HK-2 (cell line): Measurements from ENCODE around the gene CRISP3.
"Not testable (repeated sequence)": the region's sequence is repeated elsewhere in the genome, so short reads cannot be mapped to it uniquely, and the experiment has no call there.

Experiments
- DNase-seq: peaks from one replicate; pipeline ENCODE4 v3.0.0-alpha.2; 2018; ENCODE audit not compliant: unreplicated experiment

Gene CRISP3, protein sequence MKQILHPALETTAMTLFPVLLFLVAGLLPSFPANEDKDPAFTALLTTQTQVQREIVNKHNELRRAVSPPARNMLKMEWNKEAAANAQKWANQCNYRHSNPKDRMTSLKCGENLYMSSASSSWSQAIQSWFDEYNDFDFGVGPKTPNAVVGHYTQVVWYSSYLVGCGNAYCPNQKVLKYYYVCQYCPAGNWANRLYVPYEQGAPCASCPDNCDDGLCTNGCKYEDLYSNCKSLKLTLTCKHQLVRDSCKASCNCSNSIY

DNA sequence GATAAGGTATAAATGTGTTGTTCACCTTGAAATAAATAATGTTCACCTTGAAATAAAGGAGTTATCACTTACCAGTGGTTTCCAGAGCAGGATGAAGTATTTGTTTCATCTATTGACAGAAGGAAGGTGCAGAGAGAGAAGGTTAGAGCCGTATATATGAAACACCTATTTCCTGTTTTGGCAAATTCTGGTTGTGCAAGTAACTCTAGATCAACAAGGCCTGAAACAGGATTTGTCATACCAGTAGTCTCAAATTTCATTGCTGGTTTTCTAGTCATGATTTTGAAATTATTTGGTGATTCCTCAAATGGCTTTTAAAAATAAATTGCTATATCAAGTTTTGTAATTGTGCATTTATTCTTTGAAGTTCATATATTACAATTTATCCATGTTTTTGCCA lies at the start of gene CRISP3:
Gene CRISP3 (minus strand): TSS at position 130 of the 400 bp plus-strand sequence. CDS start 21 bp downstream, at position 109.
- DNase-seq, result no peak

DNA sequence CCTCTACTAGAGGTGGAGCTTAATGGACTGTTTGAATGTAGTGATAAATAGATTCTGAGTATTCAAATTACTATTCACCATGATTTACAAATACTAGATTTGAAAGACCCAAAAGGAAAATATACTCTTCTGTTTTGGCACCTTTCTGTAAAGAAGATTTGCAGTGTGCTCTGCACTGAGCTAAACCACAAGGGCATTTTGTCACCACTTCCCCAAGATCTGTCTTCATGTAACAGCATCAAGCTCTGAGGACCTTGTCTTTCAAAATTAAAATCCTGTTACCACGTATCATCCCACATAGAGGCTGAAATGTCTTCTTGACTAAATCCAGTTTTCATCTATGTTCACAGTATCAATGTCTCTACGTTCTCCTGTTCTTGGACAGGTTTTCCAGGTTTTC lies 46.2 kb upstream of the CRISP3 start:
- DNase-seq, result no peak

DNA sequence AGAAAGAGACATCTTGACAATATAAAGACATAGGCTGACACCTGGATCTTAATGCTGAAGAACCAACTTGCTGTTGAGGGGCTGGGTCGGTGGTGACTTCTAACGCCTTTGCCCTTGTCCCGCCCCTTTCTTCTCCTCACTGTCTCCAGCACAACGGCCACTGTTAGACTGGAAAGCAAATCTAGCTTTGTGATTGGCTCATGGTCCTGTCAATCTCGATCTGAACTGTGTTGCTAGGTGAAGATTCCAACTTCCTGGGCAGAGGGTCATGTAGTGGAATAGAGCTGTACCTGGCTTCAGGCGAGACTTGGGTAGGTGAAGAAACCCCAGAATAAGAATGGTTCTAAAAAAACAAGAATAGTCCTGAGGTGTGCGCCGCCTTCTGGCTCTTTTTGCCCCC lies 43.0 kb upstream of the CRISP3 start, which contains the start of gene PGK2:
Gene PGK2 (minus strand): TSS at position 110 of the 400 bp plus-strand sequence. CDS start 98 bp downstream, at position 12.
- DNase-seq, result no peak

DNA sequence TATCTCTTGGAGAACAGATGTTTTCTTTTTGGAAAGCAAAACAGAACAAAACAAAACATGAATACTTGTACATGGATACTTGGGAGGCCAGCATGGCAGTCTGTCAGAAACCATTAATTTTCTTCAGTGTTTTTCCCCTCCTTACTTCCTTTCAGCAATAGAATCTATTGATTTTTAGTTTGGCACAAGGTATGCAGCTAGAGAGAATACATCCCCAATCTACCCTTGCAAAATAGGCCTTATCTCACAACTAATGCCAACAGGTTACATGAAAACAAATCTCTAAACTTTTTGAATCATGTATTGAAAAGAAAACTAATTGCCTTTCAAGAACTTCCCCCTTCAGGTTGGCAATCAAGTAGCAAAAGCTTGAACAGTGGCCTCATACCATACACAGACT lies 40.1 kb upstream of the CRISP3 start:
- DNase-seq, result no peak

DNA sequence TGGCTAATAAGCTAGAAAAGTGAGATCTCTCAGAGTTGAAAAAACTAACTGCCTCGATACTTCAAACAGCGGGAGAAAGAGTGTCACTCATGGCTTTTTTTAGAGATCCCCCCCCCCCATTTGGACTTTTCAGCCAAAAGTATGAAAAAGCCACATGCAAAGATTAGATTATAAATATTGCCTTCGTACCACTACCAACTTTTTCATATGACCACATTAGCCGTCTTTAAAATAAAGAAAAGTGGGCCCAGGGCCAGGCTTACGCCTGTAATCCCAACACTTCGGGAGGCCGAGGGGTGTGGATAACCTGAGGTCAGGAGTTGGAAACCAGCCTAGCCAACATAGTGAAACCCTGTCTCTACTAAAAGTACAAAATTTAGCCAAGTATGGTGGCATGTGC lies 38.5 kb upstream of the CRISP3 start:
- DNase-seq, result no peak

DNA sequence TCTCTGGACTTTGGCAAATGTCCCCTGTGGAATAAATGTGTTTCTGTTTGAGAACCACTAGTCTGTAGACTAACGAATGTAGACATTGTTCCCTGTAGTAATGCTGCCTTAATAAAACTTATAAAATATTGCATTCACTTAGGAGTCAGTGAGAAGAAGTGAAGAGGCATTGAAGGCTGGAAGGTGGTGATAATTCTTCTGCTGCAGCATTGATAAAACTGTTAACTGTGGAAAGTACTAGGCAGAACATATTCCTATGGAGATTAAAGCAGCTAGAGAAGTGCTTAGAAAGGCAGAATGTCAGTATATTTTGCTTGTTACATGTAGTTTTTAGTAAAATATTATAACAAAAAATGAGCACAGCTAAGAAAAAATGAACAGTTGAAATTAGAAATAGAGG lies 38.1 kb upstream of the CRISP3 start:
- no peak for DNase-seq

DNA sequence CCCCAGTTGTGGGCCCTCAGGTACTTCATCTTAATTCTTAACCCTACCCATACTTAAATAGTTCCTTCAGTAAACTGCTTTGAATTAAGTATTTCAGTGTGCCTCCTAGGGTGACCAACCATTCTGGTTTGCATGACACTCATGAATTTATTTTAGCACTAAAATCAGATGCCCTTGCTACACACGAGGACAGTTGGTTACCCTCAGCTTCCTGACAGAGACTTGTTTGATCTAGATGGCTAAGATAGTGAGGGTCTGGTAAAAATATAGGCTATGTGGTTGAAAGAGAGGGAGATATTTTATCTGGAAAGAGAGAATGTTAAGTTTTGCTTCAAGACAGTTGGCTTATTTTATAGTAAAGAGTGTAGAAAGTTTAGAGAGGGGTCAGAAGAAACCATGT lies 32.3 kb upstream of the CRISP3 start:
- DNase-seq, result no peak

DNA sequence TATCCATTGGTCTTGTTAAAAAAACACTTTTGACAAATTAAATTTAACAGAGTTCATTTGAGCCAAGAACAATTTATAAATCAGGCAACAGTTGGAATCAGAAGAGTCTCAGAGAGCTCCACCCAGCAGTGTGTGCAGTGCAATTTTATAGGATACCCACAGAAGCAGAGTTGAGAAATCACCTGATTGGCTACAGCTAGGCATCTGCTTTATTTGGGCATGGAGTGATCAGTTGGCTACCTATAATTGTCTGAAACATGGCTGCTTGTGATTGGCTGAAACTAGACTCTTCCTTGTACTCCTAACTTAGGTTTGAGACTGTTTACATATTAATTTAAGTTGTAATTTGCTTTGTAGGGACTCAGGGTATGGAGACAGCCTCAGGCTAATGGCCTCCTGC lies 30.9 kb upstream of the CRISP3 start:
- DNase-seq, result no peak

DNA sequence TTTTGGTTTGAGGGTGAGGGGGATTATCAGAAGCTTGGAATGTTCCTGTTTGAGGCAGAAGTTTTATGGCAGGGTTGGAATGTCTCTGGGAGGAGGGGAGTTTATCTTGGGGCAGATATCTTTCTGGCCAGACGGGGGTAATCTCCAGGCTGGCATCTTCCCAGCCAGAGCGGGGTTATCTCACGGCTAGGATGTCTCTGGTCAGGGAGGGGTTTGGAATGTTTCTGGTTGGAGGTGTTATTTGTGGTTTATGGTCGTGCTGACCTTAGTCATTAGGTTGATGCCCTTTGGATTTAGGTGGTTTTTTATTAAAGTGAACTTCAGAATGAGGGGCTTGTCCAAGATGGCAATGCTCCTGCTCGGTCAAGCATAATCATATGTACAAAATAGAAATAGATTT lies 28.1 kb upstream of the CRISP3 start:
- DNase-seq, result no peak

DNA sequence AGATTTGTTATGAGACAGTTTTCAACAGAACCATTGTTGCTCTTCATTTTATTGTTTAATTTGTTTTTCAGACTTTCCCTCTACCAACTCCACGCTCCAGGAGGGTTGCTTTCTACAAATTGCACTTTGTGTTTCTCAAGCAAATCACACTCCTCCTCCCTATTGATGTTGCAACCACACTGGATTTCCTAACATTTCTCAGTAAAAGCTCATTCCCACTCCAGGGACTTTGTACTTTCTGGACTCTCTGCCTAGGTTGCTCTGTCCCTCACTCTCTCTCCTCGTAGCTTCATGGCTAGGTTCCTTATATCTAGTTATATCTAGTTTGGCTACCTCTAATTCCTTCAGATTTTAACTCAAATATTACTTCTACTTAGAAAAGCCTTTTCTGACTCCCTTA lies 22.6 kb upstream of the CRISP3 start:
- no peak for DNase-seq

DNA sequence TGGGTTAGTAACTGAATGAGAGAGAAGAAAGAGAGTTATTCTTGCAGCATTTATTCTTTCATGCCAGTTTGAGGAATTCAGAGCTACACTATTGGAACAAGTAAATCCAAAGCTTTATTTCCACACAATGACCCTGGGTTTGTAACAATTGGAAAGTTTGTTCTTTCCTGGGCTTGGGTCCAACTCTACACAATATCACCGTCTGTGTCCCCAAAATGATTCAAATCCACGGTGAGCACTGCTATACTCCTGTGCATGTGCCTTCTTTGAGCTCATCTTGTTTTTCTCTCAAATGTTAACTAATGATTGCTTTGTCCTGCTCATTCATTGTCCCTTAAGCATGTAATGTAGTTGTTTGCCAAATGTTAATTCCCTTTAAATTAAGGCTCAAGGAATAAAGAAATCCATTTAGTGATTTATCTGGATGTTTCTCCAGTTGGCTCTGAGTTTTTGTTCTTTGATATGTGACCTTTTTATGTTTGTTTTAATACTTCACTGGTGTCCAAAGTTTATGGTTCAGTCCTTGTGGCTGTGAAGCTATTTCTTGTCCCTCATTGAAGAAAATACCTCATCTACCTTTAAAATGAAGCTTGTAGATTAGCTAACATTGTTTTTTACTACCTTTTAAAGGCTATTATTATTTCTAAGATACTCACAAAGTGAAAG lies 20.5 kb upstream of the CRISP3 start:
- DNase-seq, result no peak

DNA sequence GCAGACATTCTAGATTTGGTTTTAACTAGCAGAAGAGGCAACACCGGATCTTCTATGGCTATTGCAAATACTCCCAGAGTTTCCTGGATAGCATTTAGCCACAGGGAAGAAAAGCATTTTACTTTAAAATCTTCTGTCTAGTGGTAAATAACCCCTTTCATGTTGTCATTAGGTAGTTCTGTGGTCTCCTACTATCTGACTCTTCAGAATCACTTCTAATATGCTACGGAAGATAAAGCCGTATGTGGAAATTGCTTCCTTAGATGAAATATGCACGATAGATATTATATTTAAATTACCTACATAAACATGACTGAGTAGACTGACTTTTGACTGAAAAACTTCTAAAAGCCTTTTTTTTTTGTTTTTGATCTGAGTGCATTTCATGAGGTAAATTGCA lies 759 bp downstream of the CRISP3 start:
- no peak for DNase-seq

DNA sequence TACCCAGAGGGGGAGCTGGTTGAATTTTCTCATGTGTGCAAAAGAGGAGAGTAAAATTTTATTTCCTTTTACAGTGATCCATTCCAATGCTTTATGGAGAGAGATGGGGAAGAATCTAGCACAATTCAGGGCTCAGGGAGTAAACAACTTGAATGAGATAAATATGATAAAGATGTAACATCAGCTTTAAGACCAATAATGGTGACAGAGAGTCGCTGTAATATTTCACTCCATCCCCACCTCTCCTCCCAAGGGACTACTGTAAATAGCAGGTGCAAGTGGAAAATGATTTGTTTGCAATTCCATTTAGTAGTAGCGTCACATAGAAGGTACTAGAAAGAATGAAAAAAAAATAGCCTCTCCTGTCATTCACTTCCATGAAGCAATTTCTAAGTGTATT lies 4.8 kb downstream of the CRISP3 start:
- DNase-seq, result no peak

DNA sequence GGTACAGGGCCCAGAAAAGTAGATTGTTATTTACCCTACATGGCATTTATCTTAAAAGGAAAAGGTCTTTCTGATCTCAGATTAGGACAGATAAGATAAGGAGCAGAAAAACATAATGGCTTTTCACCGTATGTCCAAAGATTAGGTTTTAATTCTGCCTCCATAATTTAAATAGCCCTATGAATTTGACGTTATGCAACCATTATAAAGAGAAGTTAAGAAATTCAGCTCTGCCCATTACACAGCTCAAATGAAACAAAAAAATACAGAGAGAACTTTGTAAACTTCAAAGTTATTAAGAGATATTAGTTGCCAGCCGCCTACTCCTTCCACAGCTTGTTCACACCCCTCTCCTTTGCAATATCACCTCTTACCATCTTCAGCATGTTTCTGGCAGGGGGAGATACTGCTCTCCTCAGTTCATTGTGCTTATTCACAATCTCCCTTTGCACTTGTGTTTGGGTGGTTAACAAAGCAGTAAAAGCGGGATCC lies 8.1 kb downstream of the CRISP3 start:
- DNase-seq, result no peak

DNA sequence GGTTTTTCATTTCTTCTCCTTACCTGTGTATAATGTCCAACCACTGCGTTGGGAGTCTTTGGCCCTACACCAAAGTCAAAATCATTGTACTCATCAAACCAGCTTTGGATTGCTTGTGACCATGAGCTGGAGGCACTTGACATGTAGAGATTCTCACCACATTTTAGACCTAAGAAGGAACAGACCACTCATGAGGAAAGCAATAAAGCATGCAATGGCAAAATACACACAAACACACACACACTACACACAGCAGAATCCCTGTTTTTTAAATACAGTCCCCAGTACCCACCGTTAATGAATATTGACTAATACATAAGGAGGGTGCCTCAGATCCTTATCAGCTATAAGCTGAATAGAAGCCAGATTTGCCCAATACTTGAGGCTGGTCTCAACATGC lies 10.5 kb downstream of the CRISP3 start:
- DNase-seq, result no peak

DNA sequence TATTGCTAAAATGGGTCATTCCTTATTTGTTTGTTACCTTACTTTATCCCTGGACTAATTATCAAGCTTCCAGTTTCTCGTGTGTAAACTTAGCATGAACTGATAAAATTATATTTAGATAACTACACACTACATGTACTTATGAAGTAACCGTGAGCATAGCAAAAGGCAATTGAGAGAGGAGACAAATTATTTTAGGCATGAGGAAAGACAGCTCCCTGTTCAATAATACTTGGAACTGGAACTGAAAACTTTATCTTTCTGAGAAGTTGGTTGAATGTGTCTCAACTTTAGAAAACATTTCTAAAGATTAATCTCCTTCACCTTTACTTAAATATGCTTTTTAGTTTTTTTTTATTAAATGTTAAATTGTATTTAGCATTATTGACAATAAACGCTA lies 11.4 kb downstream of the CRISP3 start:
- no peak for DNase-seq

DNA sequence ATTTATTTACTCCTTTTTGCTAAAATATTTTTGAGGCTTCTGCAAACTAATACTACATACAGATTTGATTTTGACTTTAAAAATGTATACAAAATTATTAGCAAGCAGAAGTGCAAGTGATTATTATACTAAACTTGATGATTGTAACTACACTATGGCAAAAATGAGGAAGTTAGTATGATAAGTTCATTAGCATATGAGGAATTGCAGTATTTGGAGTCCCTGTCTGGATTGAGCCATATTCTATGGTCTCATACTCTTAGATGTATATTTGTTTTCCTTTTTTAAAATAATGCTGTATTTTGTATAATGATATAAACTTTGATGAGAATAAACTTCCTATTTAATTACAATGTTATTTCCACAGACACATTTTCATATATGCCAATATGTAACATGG lies 13.9 kb downstream of the CRISP3 start:
- no peak for DNase-seq

DNA sequence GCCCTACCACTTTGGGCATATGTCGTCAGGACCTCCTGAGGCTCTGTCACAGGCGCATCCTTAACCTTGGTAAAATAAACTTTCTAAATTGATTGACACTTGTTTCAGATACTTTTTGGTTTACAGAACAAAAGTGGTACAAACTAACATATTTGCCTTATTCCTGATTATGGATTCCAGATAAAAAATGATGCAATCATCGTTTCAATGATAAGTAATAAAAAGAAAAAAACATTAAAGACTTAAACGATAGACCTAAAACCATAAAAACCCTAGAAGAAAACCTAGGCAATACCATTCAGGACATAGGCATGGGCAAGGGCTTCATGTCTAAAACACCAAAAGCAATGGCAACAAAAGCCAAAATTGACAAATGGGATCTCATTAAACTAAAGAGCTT lies 20.3 kb downstream of the CRISP3 start:
- not testable (repeated sequence) for DNase-seq

DNA sequence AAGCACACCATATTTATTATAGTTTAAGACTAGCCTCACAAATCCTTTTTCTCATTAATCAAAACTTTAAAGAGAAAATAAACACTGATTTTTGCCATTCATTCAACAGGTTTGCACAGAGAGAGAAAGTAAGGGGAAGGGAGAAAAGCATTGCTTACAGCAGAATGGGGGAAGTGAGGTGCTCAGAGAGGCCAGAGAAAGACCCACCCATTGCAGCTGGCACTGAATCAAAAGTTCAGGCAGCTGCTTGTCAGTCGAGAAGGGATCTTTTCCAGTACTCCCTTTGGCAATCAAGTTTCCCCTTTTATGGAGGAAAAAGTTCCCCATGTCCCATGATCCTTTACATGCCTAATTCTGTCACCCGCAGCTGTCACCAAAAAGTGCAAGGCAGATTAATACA lies 22.9 kb downstream of the CRISP3 start:
- DNase-seq, result no peak

DNA sequence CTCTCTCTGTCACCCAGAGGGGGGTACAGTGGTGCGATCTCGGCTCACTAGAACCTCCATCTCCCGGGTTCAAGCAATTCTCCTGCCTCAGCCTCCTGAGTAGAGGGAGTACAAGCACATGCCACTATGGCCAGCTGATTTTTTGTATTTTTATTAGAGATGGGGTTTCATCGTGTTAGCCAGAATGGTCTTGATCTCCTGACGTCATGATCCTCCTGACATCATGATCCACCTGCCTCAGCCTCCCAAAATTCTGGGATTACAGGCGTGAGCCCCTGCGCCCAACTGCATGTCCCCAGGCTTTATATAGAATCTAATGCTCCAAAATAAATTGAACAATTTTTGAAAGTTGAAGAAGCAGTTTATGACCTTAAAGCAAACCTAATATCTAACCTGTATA lies 23.8 kb downstream of the CRISP3 start:
- no peak for DNase-seq

DNA sequence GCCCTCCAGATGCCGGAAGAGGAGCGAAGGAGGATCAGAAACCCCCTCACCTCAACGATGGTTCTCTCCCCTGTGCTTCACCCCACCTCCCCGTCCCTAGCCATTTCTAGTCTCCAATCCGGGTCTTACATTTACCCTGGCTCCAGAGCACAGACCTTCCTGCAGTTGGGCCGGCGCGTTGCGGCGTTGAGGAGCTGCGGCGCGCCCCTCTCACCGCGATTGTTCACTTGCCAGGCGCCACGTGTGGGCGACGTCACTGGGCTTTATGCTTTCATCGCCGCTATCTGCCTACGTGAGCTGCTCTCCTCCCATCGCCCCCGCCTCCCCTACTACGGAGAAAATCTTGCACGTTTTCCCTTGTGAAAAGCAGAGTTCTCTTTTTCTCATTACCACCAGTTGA lies 30.8 kb downstream of the CRISP3 start, which contains the start of gene CRISP2:
Gene CRISP2 (minus strand): TSS at position 198 of the 400 bp plus-strand sequence. CDS start 4,347 bp downstream, outside the sequence.
- no peak for DNase-seq

DNA sequence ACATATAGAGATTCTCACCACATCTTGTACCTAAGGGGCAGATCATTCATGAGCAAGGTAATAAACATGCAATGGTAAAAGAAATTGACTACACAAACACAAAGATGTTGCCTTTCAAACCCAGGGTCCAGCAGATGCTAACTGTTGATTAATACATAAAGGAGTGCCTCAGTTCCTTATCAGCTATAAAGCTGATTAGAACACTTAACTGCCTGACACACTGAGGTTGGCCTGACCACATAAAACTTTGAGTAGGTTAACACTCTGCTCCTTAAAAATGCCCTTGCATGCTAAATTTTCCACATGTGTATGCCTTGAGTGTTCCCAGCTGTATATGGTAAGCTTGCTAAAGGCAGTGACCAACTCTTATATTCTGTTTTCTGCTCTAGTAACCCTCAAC lies 45.7 kb downstream of the CRISP3 start:
- DNase-seq, result no peak

DNA sequence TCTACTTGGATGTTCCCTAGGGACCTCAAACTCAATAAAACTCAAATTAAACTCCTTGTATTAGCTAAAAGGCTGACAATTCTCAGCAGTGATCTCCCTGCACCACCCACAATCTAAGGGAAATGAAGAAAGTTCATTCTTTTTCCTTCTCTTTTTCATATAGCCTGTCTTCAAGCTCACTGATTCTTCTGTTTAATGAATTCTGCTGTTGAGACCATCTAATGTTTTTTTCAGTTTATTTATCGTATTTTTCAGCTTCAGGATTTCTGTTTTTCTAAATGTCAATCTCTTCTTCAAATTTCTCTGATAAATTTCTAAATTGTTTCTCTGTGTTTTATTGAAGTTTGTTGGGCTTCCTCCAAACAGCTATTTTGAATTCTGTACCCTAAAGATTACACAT lies 50.7 kb downstream of the CRISP3 start:
- no peak for DNase-seq
